LoVo (cell line): ENCODE results near the gene RERE.
"Not testable (repeated sequence)": the region's sequence is repeated elsewhere in the genome, so short reads cannot be mapped to it uniquely, and the experiment has no call there.

ENCODE experiments used
- DNase-seq: peaks from one replicate; pipeline ENCODE4 v3.0.0-alpha.2; 2016; ENCODE audit warnings: low spot score

Gene RERE

DNA sequence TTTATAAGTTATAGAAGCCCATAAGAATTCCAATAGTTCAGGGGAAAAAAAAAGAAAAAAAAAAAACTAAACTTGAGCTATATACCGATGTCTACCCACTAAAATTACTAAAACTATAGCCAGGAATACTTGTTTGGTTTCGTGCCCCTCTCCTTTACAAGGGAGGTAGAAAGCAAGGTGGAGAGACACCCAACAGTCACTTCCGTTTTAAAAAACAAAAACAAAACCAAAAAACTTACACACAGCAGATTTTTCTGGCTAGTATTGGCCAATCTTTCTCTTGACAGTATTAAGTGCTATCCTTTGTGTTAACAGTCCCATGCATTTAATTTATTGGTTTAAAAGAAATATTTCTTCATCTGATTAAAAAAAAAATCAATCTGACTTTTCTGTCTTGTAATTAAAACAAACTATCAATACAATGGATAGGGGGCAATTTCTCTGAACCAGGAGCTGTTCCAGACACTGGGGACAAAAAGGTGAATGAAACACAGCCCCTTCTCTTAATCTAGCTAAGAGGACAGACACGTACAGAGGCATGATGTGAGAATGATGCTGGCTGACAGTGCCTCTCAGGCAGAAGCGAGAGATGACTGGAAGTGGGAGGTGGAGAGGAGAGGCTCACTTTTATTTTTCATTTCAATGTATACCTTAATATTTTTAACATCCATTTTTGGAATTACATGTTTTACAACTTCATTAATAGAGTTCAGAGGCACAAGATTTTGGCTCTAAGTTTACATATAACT lies 214.8 kb downstream of the RERE start:
- DNase-seq: no peak

- no peak for DNase-seq
These were observed 217.1 kb downstream of the RERE start for GRCh38 chr1:8600336-8600735.

GRCh38 chr1:8599646-8600212 lies 217.7 kb downstream of the RERE start:
- no peak for DNase-seq

GRCh38 chr1:8598783-8599182 lies 218.7 kb downstream of the RERE start:
- DNase-seq: no peak

DNA sequence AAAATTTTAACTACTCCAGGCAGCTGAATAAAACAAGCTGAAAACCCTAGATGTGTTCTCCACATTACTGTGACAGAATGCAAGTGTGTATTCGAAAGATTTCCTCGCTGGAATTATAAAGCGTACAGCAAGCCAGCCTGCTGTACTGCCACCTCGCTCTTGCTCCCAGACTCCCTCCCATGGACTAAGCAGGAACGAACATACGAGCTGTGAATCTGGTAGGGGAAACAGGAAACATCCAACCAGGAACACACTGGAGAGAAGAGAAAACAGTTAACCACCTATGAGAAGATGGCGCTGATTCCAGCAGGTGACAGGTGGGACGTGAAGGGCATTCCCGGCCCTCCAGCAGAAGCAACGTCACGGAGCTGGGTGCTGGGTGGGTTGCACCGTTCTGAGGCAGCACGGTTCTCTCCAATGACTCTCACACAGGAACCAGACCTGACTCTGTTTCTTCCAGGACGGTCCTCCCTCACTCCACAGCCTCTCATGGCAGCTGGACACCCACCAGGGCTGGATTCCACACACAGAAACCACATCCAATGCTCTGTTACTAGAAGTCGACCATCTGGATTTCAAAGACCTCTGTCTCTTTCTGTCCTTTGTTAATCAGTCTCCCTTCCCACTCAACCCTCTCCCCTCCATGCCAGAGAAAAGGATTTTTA lies 219.2 kb downstream of the RERE start:
- no peak for DNase-seq

GRCh38 chr1:8597455-8597854 lies 220.0 kb downstream of the RERE start:
- no peak for DNase-seq

DNA sequence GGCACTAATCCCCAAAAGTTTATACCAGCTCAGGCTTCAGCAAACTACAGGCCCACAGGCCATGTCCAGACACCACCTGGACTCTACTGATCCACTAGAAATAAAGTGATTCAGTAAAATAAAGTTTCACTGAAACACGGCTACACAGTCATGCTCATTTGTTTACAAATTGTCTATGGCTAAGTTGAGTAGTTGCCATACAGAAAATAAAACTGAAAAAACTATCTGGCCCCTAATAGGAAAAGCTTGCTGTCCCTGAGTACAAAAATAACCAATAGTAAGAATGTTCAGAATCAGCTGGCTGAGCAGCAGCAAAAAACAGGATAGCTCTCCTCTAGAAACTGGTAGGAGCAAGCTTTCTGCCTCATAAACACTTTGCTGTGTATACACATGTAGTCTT lies 221.5 kb downstream of the RERE start:
- no peak for DNase-seq

DNA sequence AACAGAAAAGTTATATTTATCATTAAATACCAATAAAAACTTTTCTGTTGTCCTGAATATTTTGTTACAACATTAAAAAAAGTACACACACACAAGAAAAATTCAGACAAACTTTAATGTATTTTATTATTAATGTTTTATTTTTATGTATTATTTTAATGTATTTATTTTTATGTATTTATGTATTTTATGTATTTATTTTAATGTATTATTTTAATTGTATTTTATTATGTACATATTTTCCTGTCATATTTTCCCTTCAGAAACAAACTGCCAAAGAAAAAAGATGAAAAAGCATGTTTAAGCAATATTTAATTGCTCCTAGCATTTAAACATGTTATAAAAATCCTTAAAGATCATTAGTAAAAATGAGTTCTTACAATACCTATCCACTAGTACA lies 222.1 kb downstream of the RERE start:
- DNase-seq: no peak

- not testable (repeated sequence) for DNase-seq
These were observed 224.1 kb downstream of the RERE start for GRCh38 chr1:8593292-8593691.

- no peak for DNase-seq
These were observed 225.9 kb downstream of the RERE start for GRCh38 chr1:8591569-8591968.

GRCh38 chr1:8590721-8591351 lies 226.6 kb downstream of the RERE start:
- no peak for DNase-seq

DNA sequence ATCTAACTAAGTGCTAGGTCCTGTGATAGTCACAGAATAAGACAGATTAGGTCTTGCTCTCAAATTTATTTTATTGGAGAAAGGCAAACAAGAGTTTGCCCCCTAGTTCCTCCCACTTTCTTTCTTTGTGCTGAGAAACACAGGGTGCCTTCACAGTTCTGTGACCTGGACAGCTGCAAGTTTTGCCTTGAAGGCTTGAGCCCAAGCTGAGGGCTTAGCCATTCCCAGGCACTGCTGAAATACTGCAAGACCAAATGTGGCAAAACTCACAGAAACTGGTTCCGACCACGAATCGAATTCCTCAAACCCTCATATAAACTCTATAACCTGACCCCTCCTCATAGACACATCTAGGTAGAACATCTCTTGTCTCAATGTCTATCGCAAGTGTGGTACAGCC lies 227.9 kb downstream of the RERE start:
- no peak for DNase-seq

- no peak for DNase-seq
These were observed 229.7 kb downstream of the RERE start for GRCh38 chr1:8587784-8588183.

- no peak for DNase-seq
These were observed 231.0 kb downstream of the RERE start for GRCh38 chr1:8586438-8586837.

- no peak for DNase-seq
These were observed 233.1 kb downstream of the RERE start for GRCh38 chr1:8584316-8584715.

DNA sequence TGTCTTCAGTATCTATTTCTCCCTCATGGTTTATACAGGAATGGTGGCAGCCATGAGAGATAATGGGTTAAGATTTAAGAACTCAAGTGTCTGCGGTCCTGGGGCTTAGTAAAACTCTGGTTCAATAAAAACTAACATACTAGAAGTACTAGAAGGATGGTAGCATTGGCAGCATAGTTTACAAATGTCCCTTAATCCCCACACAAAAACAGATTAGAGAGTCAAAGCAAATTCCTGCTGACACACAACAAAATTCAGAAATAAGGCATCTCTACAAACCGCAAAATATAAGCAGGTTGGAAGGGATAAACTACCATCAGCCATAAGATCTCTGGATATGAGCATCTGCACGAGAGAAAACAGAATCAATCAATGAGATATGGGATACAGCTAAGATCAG lies 234.4 kb downstream of the RERE start:
- no peak for DNase-seq

- no peak for DNase-seq
These were observed 236.9 kb downstream of the RERE start for GRCh38 chr1:8580566-8580965.

DNA sequence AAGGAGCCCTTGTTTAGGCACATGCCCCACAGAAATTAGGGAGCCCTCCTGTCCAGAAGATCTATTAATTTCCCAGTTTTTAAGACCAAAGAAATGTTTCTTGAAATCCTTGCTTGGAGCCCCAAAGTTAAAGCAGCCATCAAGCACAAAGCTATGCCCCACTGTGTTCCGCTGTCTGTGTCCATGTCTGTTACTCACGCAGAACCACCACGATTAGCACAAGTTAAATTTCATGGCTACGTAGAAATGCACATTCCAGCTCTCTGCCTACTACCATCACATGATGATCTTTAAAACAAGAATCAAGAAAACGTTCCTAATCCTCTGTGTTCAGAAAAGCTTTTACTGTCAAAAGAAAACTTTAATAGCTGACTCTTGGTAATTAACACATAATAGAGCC lies 238.5 kb downstream of the RERE start:
- no peak for DNase-seq

- no peak for DNase-seq
These were observed 239.1 kb downstream of the RERE start for GRCh38 chr1:8578132-8578877.

GRCh38 chr1:8574985-8575384 lies 242.5 kb downstream of the RERE start:
- DNase-seq: no peak

GRCh38 chr1:8572106-8572505 lies 245.3 kb downstream of the RERE start:
- no peak for DNase-seq
